Glomerular visceral epithelial cell (primary cell): ENCODE measurements around the gene FRYL.
"Not testable (repeated sequence)": the region's sequence is repeated elsewhere in the genome, so short reads cannot be mapped to it uniquely, and the experiment has no call there.

Experiments
- DNase-seq: peaks from one replicate; pipeline ENCODE4 v3.0.0-alpha.2; 2016; ENCODE audit errors: extremely low spot score

The FRYL gene

GRCh38 chr4:48786549-48786948, 6.5 kb upstream of the FRYL start:
- no peak for DNase-seq

GRCh38 chr4:48785302-48785701, 5.2 kb upstream of the FRYL start:
- no peak for DNase-seq

GRCh38 chr4:48781968-48782367, 1.9 kb upstream of the FRYL start:
- no peak for DNase-seq

GRCh38 chr4:48780865-48781214, 761 bp upstream of the FRYL start:
- DNase-seq = peak; percentile 48

GRCh38 chr4:48779095-48779997, 733 bp downstream of the FRYL start:
- peak; percentile 71 for DNase-seq

GRCh38 chr4:48778431-48779094, 1.5 kb downstream of the FRYL start:
- peak; percentile 20 for DNase-seq

GRCh38 chr4:48777739-48778138, 2.3 kb downstream of the FRYL start:
- DNase-seq = no peak

- no peak for DNase-seq
Observed at GRCh38 chr4:48774760-48775710, 5.0 kb downstream of the FRYL start.

GRCh38 chr4:48772556-48772955, 7.5 kb downstream of the FRYL start:
- DNase-seq = no peak

- DNase-seq = no peak
Observed at GRCh38 chr4:48767055-48767929, 12.8 kb downstream of the FRYL start.

- no peak for DNase-seq
Observed at GRCh38 chr4:48766131-48766792, 13.8 kb downstream of the FRYL start.

- DNase-seq = no peak
Observed at GRCh38 chr4:48762408-48762807, 17.7 kb downstream of the FRYL start.

- no peak for DNase-seq
Observed at GRCh38 chr4:48761286-48761685, 18.8 kb downstream of the FRYL start.

- DNase-seq = not testable (repeated sequence)
Observed at GRCh38 chr4:48758703-48759102, 21.4 kb downstream of the FRYL start.

GRCh38 chr4:48756689-48757220, 23.3 kb downstream of the FRYL start:
- DNase-seq = peak; percentile 45

GRCh38 chr4:48755281-48755680, 24.8 kb downstream of the FRYL start:
- DNase-seq = no peak

- no peak for DNase-seq
Observed at GRCh38 chr4:48753159-48753558, 26.9 kb downstream of the FRYL start.

GRCh38 chr4:48752726-48753125, 27.4 kb downstream of the FRYL start:
- no peak for DNase-seq

GRCh38 chr4:48752246-48752645, 27.8 kb downstream of the FRYL start:
- DNase-seq = no peak

- DNase-seq = no peak
Observed at GRCh38 chr4:48748949-48749596, 31.0 kb downstream of the FRYL start.
